ENCODE results near the gene PPP1R14C.

Gene PPP1R14C

DNA sequence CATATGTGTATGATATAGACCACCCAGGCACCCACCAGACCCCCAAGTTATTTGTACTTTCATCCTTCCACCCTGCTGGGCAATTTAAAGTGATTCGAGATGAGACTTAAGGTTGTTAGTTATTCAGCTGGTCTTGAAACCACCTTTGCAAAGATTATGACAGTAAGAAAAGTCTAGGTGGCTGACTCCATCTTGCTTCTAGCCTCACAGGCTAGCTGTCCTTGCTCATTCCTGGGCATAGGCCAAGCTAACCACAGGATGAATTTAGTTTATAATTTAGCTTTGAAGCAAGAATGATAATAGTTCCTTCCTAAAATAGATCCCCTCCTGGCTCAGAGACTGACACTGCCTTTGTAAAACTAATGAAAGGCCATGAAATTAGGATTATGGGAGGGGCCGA is 154.0 kb downstream of the PPP1R14C start:
- TF ChIP-seq, protein P1, sequence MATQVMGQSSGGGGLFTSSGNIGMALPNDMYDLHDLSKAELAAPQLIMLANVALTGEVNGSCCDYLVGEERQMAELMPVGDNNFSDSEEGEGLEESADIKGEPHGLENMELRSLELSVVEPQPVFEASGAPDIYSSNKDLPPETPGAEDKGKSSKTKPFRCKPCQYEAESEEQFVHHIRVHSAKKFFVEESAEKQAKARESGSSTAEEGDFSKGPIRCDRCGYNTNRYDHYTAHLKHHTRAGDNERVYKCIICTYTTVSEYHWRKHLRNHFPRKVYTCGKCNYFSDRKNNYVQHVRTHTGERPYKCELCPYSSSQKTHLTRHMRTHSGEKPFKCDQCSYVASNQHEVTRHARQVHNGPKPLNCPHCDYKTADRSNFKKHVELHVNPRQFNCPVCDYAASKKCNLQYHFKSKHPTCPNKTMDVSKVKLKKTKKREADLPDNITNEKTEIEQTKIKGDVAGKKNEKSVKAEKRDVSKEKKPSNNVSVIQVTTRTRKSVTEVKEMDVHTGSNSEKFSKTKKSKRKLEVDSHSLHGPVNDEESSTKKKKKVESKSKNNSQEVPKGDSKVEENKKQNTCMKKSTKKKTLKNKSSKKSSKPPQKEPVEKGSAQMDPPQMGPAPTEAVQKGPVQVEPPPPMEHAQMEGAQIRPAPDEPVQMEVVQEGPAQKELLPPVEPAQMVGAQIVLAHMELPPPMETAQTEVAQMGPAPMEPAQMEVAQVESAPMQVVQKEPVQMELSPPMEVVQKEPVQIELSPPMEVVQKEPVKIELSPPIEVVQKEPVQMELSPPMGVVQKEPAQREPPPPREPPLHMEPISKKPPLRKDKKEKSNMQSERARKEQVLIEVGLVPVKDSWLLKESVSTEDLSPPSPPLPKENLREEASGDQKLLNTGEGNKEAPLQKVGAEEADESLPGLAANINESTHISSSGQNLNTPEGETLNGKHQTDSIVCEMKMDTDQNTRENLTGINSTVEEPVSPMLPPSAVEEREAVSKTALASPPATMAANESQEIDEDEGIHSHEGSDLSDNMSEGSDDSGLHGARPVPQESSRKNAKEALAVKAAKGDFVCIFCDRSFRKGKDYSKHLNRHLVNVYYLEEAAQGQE (IDR thresholded peaks at IDR 0.05; ENCODE audit: insufficient read depth in 1 of 2, low read depth in 2 of 2, low read length in 2 of 2) = no peak
- no peak for TF ChIP-seq SIN3A (IDR thresholded peaks at IDR 0.05; ENCODE audit: borderline replicate concordance, insufficient read depth, low read length)
- no peak for TF ChIP-seq FOXP2 (optimal IDR thresholded peaks at IDR 0.05; ENCODE audit: borderline replicate concordance, extremely low read depth, extremely low read length, insufficient read depth)
- no peak for TF ChIP-seq TAF1 (IDR thresholded peaks at IDR 0.05; ENCODE audit: borderline replicate concordance, insufficient read depth, low read length)
- TF ChIP-seq POLR2AphosphoS5 (IDR thresholded peaks at IDR 0.05; ENCODE audit: low read depth, low read length) = no peak

DNA sequence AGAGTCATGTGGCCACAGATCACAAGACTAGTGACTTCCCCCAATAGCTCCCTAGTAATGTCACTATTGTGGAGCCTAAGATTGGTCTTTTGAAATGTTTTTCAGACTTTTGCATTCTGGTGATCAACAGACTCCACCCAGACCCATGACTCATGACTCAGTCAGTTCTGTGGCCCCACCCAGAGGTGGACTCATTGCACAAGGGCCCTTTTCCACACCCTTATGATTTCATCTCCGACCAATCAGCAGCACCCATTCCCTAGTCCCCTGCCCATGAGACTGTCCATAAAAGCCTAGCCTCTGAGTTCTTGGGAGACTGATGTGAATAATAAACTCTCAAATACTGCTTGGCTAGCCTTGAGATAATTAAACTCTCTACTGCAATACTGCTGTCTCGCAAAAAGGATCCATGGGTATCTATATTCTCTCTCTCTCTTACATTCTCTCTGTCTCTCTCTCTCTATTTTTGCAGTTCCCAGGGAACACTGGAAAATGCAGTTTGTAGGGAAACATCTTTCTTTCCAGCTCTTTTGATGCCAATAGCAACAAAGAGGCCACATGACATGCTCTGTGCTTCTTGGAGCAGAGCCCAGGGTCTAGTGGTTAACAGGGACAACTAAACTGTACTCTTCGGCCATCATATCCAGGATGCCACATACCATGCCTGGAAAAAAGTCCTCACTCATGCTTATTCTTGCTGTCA is 154.6 kb downstream of the PPP1R14C start:
- no peak for TF ChIP-seq FOXP2 (optimal IDR thresholded peaks at IDR 0.05; ENCODE audit: borderline replicate concordance, extremely low read depth, extremely low read length, insufficient read depth)
- no peak for TF ChIP-seq TAF1 (IDR thresholded peaks at IDR 0.05; ENCODE audit: borderline replicate concordance, insufficient read depth, low read length)
- TF ChIP-seq, protein P1 (IDR thresholded peaks at IDR 0.05; ENCODE audit: insufficient read depth in 1 of 2, low read depth in 2 of 2, low read length in 2 of 2) = no peak
- no peak for TF ChIP-seq POLR2AphosphoS5 (IDR thresholded peaks at IDR 0.05; ENCODE audit: low read depth, low read length)
- no peak for TF ChIP-seq SIN3A (IDR thresholded peaks at IDR 0.05; ENCODE audit: borderline replicate concordance, insufficient read depth, low read length)

DNA sequence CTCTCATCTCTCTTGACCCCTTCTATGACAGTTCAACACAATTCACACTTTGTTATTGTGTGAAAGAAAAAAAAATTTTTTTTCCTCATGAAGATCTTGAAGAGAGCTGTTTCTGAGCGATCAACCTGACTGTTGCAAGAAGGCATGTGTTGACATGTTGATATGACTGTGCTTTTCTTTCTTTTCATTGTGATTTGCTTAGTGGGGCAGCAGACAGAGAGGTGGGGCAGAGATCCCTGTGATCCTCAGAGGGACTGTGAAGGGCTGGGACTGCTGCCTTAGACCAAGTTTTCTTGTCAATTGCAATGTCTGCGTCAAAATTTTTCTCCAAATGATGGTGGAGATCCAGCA is 155.2 kb downstream of the PPP1R14C start:
- TF ChIP-seq TAF1 (IDR thresholded peaks at IDR 0.05; ENCODE audit: borderline replicate concordance, insufficient read depth, low read length) (no peak), POLR2AphosphoS5 (IDR thresholded peaks at IDR 0.05; ENCODE audit: low read depth, low read length) (no peak), FOXP2 (optimal IDR thresholded peaks at IDR 0.05; ENCODE audit: borderline replicate concordance, extremely low read depth, extremely low read length, insufficient read depth) (no peak), SIN3A (IDR thresholded peaks at IDR 0.05; ENCODE audit: borderline replicate concordance, insufficient read depth, low read length) (no peak)
- TF ChIP-seq, protein P1 (IDR thresholded peaks at IDR 0.05; ENCODE audit: insufficient read depth in 1 of 2, low read depth in 2 of 2, low read length in 2 of 2) = no peak

DNA sequence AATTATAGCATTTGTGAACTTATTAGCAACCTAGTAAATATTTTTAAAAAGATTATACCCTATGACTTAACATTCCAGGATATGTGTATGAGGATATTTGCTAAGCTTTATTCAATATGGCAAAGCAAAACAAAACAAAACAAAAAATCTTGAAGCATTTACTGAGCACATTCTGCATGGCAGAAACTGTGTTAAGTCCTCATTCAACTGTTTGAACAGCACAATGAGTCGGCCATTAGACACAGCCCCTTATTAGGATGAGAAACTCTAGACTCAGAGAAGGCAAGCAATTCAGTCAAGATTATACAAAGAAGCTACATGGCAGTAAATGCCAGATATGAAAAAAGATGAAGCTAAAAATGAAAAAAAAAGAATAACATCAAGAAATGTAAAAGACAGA is 155.8 kb downstream of the PPP1R14C start:
- TF ChIP-seq, protein P1 (IDR thresholded peaks at IDR 0.05; ENCODE audit: insufficient read depth in 1 of 2, low read depth in 2 of 2, low read length in 2 of 2) = no peak
- TF ChIP-seq TAF1 (IDR thresholded peaks at IDR 0.05; ENCODE audit: borderline replicate concordance, insufficient read depth, low read length) = no peak
- TF ChIP-seq FOXP2 (optimal IDR thresholded peaks at IDR 0.05; ENCODE audit: borderline replicate concordance, extremely low read depth, extremely low read length, insufficient read depth) = no peak
- TF ChIP-seq SIN3A (IDR thresholded peaks at IDR 0.05; ENCODE audit: borderline replicate concordance, insufficient read depth, low read length) = no peak
- no peak for TF ChIP-seq POLR2AphosphoS5 (IDR thresholded peaks at IDR 0.05; ENCODE audit: low read depth, low read length)
